ENCODE measurements around the gene FANCF. TPM values are rescaled to one million over a fixed set of nuclear protein-coding genes. Genes with fewer than 3 reads are reported as not detected.

FANCF gene
- polyA plus RNA-seq, 1 of the 3 experiments (the other 2 are of a cell fraction), result 4.3 TPM

DNA sequence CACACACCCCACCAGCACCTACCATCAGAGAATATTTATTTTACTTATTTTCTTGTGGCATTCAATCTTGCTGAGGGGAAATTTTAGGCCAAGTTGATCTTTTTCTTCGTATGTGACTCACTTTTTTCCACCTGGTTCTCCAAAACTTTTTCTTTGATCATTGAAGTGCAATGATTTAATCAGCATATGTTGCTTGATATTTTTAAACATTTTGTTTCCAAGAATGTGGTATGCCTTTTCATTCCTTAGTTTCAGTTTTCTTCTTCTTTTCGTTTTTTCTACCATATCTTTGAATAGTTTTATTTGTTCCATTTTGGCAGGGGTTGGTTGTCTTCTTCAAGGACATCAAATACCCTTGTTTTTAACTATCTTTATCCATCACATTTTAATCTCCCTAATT is 28.6 kb downstream of the FANCF start:
- no peaks in the 10 kb centered on the region for H3K79me2 ChIP-seq (ENCODE audit: insufficient read depth)
- H3K9ac ChIP-seq, result no peak overlapping the region
- H3K27me3 ChIP-seq (ENCODE audit: insufficient read depth), result no peaks in the 10 kb centered on the region
- TF ChIP-seq, protein P1, sequence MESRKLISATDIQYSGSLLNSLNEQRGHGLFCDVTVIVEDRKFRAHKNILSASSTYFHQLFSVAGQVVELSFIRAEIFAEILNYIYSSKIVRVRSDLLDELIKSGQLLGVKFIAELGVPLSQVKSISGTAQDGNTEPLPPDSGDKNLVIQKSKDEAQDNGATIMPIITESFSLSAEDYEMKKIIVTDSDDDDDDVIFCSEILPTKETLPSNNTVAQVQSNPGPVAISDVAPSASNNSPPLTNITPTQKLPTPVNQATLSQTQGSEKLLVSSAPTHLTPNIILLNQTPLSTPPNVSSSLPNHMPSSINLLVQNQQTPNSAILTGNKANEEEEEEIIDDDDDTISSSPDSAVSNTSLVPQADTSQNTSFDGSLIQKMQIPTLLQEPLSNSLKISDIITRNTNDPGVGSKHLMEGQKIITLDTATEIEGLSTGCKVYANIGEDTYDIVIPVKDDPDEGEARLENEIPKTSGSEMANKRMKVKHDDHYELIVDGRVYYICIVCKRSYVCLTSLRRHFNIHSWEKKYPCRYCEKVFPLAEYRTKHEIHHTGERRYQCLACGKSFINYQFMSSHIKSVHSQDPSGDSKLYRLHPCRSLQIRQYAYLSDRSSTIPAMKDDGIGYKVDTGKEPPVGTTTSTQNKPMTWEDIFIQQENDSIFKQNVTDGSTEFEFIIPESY (IDR thresholded peaks at IDR 0.05; ENCODE audit: borderline replicate concordance, low read depth), result no peak
- TF ChIP-seq, protein P2, sequence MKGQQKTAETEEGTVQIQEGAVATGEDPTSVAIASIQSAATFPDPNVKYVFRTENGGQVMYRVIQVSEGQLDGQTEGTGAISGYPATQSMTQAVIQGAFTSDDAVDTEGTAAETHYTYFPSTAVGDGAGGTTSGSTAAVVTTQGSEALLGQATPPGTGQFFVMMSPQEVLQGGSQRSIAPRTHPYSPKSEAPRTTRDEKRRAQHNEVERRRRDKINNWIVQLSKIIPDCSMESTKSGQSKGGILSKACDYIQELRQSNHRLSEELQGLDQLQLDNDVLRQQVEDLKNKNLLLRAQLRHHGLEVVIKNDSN (IDR thresholded peaks at IDR 0.05; ENCODE audit: borderline replicate concordance, low read depth), result no peak
- no peak for TF ChIP-seq REST (IDR thresholded peaks at IDR 0.05; ENCODE audit: low read depth, low read length)
- TF ChIP-seq, protein P3, sequence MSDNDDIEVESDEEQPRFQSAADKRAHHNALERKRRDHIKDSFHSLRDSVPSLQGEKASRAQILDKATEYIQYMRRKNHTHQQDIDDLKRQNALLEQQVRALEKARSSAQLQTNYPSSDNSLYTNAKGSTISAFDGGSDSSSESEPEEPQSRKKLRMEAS (IDR thresholded peaks at IDR 0.05; ENCODE audit: low read depth), result no peak
- no peak for TF ChIP-seq USF2 (IDR thresholded peaks at IDR 0.05; ENCODE audit: borderline replicate concordance, low read depth, low read length)
- no peak for TF ChIP-seq GATA2 (CRISPR knock-in tag; IDR thresholded peaks at IDR 0.05)
- TF ChIP-seq, protein P4, sequence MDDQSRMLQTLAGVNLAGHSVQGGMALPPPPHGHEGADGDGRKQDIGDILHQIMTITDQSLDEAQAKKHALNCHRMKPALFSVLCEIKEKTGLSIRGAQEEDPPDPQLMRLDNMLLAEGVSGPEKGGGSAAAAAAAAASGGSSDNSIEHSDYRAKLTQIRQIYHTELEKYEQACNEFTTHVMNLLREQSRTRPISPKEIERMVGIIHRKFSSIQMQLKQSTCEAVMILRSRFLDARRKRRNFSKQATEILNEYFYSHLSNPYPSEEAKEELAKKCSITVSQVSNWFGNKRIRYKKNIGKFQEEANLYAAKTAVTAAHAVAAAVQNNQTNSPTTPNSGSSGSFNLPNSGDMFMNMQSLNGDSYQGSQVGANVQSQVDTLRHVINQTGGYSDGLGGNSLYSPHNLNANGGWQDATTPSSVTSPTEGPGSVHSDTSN (IDR thresholded peaks at IDR 0.05), result no peak
- no peak for TF ChIP-seq FOSL2 (IDR thresholded peaks at IDR 0.05; ENCODE audit: borderline replicate concordance, low read depth)
- TF ChIP-seq RAD21 (IDR thresholded peaks at IDR 0.05; ENCODE audit: low read length), result no peak
- TF ChIP-seq RCOR1 (IDR thresholded peaks at IDR 0.05; ENCODE audit: low read length), result no peak
- TF ChIP-seq, protein P5, sequence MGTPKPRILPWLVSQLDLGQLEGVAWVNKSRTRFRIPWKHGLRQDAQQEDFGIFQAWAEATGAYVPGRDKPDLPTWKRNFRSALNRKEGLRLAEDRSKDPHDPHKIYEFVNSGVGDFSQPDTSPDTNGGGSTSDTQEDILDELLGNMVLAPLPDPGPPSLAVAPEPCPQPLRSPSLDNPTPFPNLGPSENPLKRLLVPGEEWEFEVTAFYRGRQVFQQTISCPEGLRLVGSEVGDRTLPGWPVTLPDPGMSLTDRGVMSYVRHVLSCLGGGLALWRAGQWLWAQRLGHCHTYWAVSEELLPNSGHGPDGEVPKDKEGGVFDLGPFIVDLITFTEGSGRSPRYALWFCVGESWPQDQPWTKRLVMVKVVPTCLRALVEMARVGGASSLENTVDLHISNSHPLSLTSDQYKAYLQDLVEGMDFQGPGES (IDR thresholded peaks at IDR 0.05; ENCODE audit: low read depth, low read length), result no peak
- TF ChIP-seq TEAD4 (IDR thresholded peaks at IDR 0.05; ENCODE audit: borderline replicate concordance, insufficient read depth), result no peak
- no peak for TF ChIP-seq RFX5 (IDR thresholded peaks at IDR 0.05; ENCODE audit: low read length)
- no peak for TF ChIP-seq SMC3 (IDR thresholded peaks at IDR 0.05; ENCODE audit: low read depth, low read length)
- no peak for TF ChIP-seq MEF2A (IDR thresholded peaks at IDR 0.05; ENCODE audit: borderline replicate concordance, low read depth)
- no peak for TF ChIP-seq FOXM1 (IDR thresholded peaks at IDR 0.05; ENCODE audit: low read depth)
- TF ChIP-seq TAF1 (IDR thresholded peaks at IDR 0.05; ENCODE audit: borderline replicate concordance, low read depth, low read length), result no peak
- TF ChIP-seq NFIC (IDR thresholded peaks at IDR 0.05; ENCODE audit: borderline replicate concordance), result no peak
- TF ChIP-seq NRF1 (IDR thresholded peaks at IDR 0.05; ENCODE audit: low read depth, low read length), result no peak
- no peak for TF ChIP-seq POLR2AphosphoS5 (IDR thresholded peaks at IDR 0.05; ENCODE audit: low read depth, low read length)
- no peaks in the 10 kb centered on the region for H4K20me1 ChIP-seq (ENCODE audit: insufficient read depth)
- DNase-seq, result no peak
- H3K9me3 ChIP-seq, result no peaks in the 10 kb centered on the region
- no peak overlapping the region for H3K27ac ChIP-seq (ENCODE audit: low read depth in 2 of 2, low read length in 1 of 2)
- H3K4me2 ChIP-seq, result no peak overlapping the region
- H3F3A ChIP-seq (replicated peaks; ENCODE audit: insufficient read depth), result no peaks in the 10 kb centered on the region
- H3K4me1 ChIP-seq (ENCODE audit: control insufficient read depth in 1 of 2, insufficient read depth in 2 of 2, low read depth in 1 of 2, low read length in 1 of 2), result no peaks in the 10 kb centered on the region
- no peak overlapping the region for H3K4me3 ChIP-seq (ENCODE audit: low read depth in 2 of 2, low read length in 1 of 2)
- 14% methylated on average over 2 of the region's 2 CpGs for WGBS (ENCODE audit: low lambda C conversion rate)
- POLR2A ChIA-PET, result no interaction called here
- CTCF ChIA-PET, result no interaction called here
- no peaks in the 10 kb centered on the region for H3K9me2 ChIP-seq
- no peak overlapping the region for H2AFZ ChIP-seq (ENCODE audit: low read depth)
- H3K36me3 ChIP-seq (replicated peaks in 1 of 2; ENCODE audit: control insufficient read depth in 1 of 2, insufficient read depth in 2 of 2, low read length in 1 of 2), result no peaks in the 10 kb centered on the region
